C4-2B (cell line): Measurements from ENCODE around the gene ATP2B2.

Experiments
- CTCF ChIP-seq: fragments of 450-650 bp; conservative IDR thresholded peaks from 2 replicates; pipeline ENCODE4 v1.5.1; 2017; ENCODE audit warnings: mild to moderate bottlenecking
- ZFX ChIP-seq: fragments of 450-650 bp; IDR thresholded peaks from 2 replicates; pipeline ENCODE4 v1.6.1; 2017

GRCh38 chr3:10504171-10505049, 976 bp downstream of the ATP2B2 start:
- TF ChIP-seq CTCF (no peak), ZFX (no peak)
